Hepatocyte (in vitro differentiated cells): ENCODE results near the gene HPGD.

ENCODE experiments used
- CTCF ChIP-seq: fragments of 200-600 bp; sonication (generic); IDR thresholded peaks from 2 replicates; pipeline ENCODE4 v1.5.1; 2016; ENCODE audit warnings: antibody characterized with exemption, mild to moderate bottlenecking; ENCODE audit not compliant: poor library complexity
- EZH2 ChIP-seq: fragments of 200-600 bp; sonication (generic); IDR thresholded peaks from 2 replicates; pipeline ENCODE4 v1.6.1; 2016; ENCODE audit warnings: antibody characterized with exemption, mild to moderate bottlenecking, borderline replicate concordance
- EZH2phosphoT487 ChIP-seq: fragments of 200-600 bp; sonication (generic); IDR thresholded peaks from one replicate; pipeline ENCODE4 v1.6.1; 2018; ENCODE audit warnings: antibody characterized with exemption, mild to moderate bottlenecking, low read depth, moderate library complexity; ENCODE audit not compliant: unreplicated experiment, severe bottlenecking

- TF ChIP-seq EZH2phosphoT487 = no peak
- TF ChIP-seq CTCF = no peak
- TF ChIP-seq EZH2 = no peak
Measured at GRCh38 chr4:174483792-174484191, 38.5 kb downstream of the HPGD start.
